HEK293 (cell line): ENCODE data around the gene RPS6KA5.

Experiments used
- CTCF ChIA-PET: fragments of 350-600 bp; formaldehyde crosslinking; extraction: SDS; loops from one replicate; lab custom pipeline; 2021; ENCODE audit warnings: antibody characterized with exemption; lab: Yijun Ruan, JAX
- POLR2A ChIA-PET: fragments of 300-600 bp; formaldehyde crosslinking; extraction: SDS; loops from one replicate; lab custom pipeline; 2020; ENCODE audit warnings: antibody characterized with exemption, inconsistent platforms; lab: Yijun Ruan, JAX
- H3K27ac ChIP-seq: fragments of 200-500 bp; sonication (Bioruptor generic); 2 replicates; pipeline ENCODE4 v1.5.1; 2014; ENCODE audit warnings: low read depth, low read length, control low read depth, inconsistent platforms; ENCODE audit errors: extremely low read depth
- H3K36me3 ChIP-seq, 2 experiments: fragments of 200-500 bp in 1 of 2; sonication (Bioruptor generic) in 1 of 2; 1 replicate in 1 of 2; 2 replicates in 1 of 2; pipeline ENCODE4 v1.5.1; 2014 to 2017; ENCODE audit warnings: inconsistent platforms in 2 of 2, low read length in 2 of 2; ENCODE audit not compliant: control insufficient read depth in 2 of 2, insufficient read depth in 1 of 2
- H3K4me1 ChIP-seq: fragments of 200-500 bp; sonication (Bioruptor generic); 2 replicates; pipeline ENCODE4 v1.5.1; 2014; ENCODE audit warnings: mild to moderate bottlenecking, low read length, inconsistent platforms; ENCODE audit not compliant: control insufficient read depth, insufficient read depth
- H3K4me3 ChIP-seq: 2 replicates; pipeline ENCODE4 v1.5.1; 2011; ENCODE audit warnings: low read depth, mild to moderate bottlenecking, control low read depth, low read length, moderate library complexity
- H3K9me3 ChIP-seq: fragments of 200-500 bp; sonication (Bioruptor generic); 2 replicates; pipeline ENCODE4 v1.5.1; 2014; ENCODE audit warnings: low read depth, low read length, inconsistent platforms; ENCODE audit not compliant: control insufficient read depth, insufficient read depth
- GFI1B ChIP-seq: fragments of 450-650 bp; formaldehyde crosslinking; IDR thresholded peaks from 2 replicates; pipeline ENCODE4 v1.5.1; 2016; ENCODE audit warnings: missing biosample characterization, missing genetic modification characterization
- PRDM1 ChIP-seq: fragments of 450-650 bp; formaldehyde crosslinking; IDR thresholded peaks from 2 replicates; pipeline ENCODE4; 2016; ENCODE audit warnings: missing biosample characterization, missing genetic modification characterization
- SALL2 ChIP-seq: fragments of 450-650 bp; formaldehyde crosslinking; IDR thresholded peaks from 2 replicates; pipeline ENCODE4 v1.5.0; 2017; ENCODE audit warnings: missing biosample characterization, mild to moderate bottlenecking, missing genetic modification characterization, borderline replicate concordance
- YY1 ChIP-seq: fragments of 450-650 bp; formaldehyde crosslinking; IDR thresholded peaks from 2 replicates; pipeline ENCODE4 v1.5.1; 2018; ENCODE audit warnings: missing biosample characterization, missing genetic modification characterization
- YY2 ChIP-seq: fragments of 450-650 bp; formaldehyde crosslinking; IDR thresholded peaks from 2 replicates; pipeline ENCODE4 v1.5.1; 2016; ENCODE audit warnings: missing biosample characterization, missing genetic modification characterization
- ZNF174 ChIP-seq: fragments of 450-650 bp; formaldehyde crosslinking; IDR thresholded peaks from 2 replicates; pipeline ENCODE4 v1.5.0; 2017; ENCODE audit warnings: missing biosample characterization, mild to moderate bottlenecking, missing genetic modification characterization
- ZNF274 ChIP-seq, 2 experiments: fragments of 200-500 bp in 1 of 2; fragments of 450-650 bp in 1 of 2; sonication (Bioruptor generic) in 1 of 2; formaldehyde crosslinking in 1 of 2; IDR thresholded peaks; 2 replicates each; pipeline versions ENCODE4 v1.5.1 to v1.6.1; 2014 to 2016; ENCODE audit warnings: borderline replicate concordance in 1 of 2, inconsistent platforms in 1 of 2, low read length in 1 of 2, missing biosample characterization in 1 of 2, missing genetic modification characterization in 1 of 2
- ZNF521 ChIP-seq: fragments of 450-650 bp; formaldehyde crosslinking; IDR thresholded peaks from 2 replicates; pipeline ENCODE4 v1.5.1; 2017; ENCODE audit warnings: missing biosample characterization, mild to moderate bottlenecking, missing genetic modification characterization
- ZNF596 ChIP-seq: fragments of 450-650 bp; IDR thresholded peaks from 2 replicates; pipeline ENCODE4 v1.5.0; 2018; ENCODE audit warnings: missing biosample characterization, mild to moderate bottlenecking, missing genetic modification characterization, moderate library complexity
- ZNF707 ChIP-seq: fragments of 450-650 bp; formaldehyde crosslinking; IDR thresholded peaks from 2 replicates; pipeline ENCODE4 v1.5.1; 2016; ENCODE audit warnings: missing biosample characterization, missing genetic modification characterization
- TF ChIP-seq, protein P1 (sequence below): fragments of 450-650 bp; formaldehyde crosslinking; IDR thresholded peaks from 2 replicates; pipeline ENCODE4 v1.5.1; 2016; ENCODE audit warnings: missing biosample characterization, missing genetic modification characterization
- TF ChIP-seq, protein P2 (sequence below): fragments of 450-650 bp; formaldehyde crosslinking; IDR thresholded peaks from 2 replicates; pipeline ENCODE4 v1.5.1; 2016; ENCODE audit warnings: missing biosample characterization, missing genetic modification characterization
- TF ChIP-seq, protein P3 (sequence below): fragments of 450-650 bp; formaldehyde crosslinking; IDR thresholded peaks from 2 replicates; pipeline ENCODE4 v1.5.1; 2017; ENCODE audit warnings: missing biosample characterization, missing genetic modification characterization
- TF ChIP-seq, protein P4 (sequence below): fragments of 450-650 bp; formaldehyde crosslinking; IDR thresholded peaks from 2 replicates; pipeline ENCODE4 v1.5.1; 2017; ENCODE audit warnings: missing biosample characterization, missing genetic modification characterization
- TF ChIP-seq, protein P5 (sequence below): fragments of 450-650 bp; formaldehyde crosslinking; IDR thresholded peaks from 2 replicates; pipeline ENCODE4 v1.5.1; 2016; ENCODE audit warnings: missing biosample characterization, missing genetic modification characterization
- TF ChIP-seq, protein P6 (sequence below): fragments of 450-650 bp; formaldehyde crosslinking; conservative IDR thresholded peaks from 2 replicates; pipeline ENCODE4 v1.5.1; 2016; ENCODE audit warnings: low read depth, missing biosample characterization, missing genetic modification characterization

RPS6KA5 gene

DNA sequence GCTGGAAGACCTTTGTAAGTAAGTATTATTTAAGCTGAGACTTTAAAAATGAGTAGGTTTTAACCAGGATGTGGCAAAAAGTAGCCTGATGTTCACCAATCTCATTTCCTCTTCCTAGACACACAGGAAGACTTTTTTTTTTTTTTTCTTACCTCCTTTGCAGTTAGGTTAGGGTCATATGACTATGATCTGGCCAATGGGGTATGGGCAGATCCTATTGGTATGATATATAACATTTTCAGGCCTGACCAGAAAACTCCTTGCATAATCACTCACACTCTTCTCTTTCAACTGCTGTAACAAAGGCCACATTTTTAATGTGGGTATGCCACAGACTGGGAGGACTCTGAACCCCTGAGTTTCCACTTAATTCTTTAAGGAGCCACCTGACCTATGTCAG lies 2.7 kb upstream of the RPS6KA5 start:
- TF ChIP-seq ZNF521 (tag by site-specific recombination) (no peak), GFI1B (no peak), YY2 (no peak), SALL2 (tag by site-specific recombination) (no peak), ZNF707 (tag by site-specific recombination) (no peak), YY1 (no peak), ZNF274 (IDR thresholded peaks at IDR 0.05; ENCODE audit: low read length) (no peak), ZNF274 (tag by site-specific recombination; IDR thresholded peaks at IDR 0.05; ENCODE audit: borderline replicate concordance) (no peak), ZNF174 (tag by site-specific recombination) (no peak), PRDM1 (tag by site-specific recombination) (no peak), ZNF596 (tag by site-specific recombination) (no peak)
- TF ChIP-seq, protein P1, sequence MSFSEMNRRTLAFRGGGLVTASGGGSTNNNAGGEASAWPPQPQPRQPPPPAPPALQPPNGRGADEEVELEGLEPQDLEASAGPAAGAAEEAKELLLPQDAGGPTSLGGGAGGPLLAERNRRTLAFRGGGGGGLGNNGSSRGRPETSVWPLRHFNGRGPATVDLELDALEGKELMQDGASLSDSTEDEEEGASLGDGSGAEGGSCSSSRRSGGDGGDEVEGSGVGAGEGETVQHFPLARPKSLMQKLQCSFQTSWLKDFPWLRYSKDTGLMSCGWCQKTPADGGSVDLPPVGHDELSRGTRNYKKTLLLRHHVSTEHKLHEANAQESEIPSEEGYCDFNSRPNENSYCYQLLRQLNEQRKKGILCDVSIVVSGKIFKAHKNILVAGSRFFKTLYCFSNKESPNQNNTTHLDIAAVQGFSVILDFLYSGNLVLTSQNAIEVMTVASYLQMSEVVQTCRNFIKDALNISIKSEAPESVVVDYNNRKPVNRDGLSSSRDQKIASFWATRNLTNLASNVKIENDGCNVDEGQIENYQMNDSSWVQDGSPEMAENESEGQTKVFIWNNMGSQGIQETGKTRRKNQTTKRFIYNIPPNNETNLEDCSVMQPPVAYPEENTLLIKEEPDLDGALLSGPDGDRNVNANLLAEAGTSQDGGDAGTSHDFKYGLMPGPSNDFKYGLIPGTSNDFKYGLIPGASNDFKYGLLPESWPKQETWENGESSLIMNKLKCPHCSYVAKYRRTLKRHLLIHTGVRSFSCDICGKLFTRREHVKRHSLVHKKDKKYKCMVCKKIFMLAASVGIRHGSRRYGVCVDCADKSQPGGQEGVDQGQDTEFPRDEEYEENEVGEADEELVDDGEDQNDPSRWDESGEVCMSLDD (tag by site-specific recombination) = no peak
- TF ChIP-seq, protein P2, sequence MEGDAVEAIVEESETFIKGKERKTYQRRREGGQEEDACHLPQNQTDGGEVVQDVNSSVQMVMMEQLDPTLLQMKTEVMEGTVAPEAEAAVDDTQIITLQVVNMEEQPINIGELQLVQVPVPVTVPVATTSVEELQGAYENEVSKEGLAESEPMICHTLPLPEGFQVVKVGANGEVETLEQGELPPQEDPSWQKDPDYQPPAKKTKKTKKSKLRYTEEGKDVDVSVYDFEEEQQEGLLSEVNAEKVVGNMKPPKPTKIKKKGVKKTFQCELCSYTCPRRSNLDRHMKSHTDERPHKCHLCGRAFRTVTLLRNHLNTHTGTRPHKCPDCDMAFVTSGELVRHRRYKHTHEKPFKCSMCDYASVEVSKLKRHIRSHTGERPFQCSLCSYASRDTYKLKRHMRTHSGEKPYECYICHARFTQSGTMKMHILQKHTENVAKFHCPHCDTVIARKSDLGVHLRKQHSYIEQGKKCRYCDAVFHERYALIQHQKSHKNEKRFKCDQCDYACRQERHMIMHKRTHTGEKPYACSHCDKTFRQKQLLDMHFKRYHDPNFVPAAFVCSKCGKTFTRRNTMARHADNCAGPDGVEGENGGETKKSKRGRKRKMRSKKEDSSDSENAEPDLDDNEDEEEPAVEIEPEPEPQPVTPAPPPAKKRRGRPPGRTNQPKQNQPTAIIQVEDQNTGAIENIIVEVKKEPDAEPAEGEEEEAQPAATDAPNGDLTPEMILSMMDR (tag by site-specific recombination) = no peak
- TF ChIP-seq, protein P3, sequence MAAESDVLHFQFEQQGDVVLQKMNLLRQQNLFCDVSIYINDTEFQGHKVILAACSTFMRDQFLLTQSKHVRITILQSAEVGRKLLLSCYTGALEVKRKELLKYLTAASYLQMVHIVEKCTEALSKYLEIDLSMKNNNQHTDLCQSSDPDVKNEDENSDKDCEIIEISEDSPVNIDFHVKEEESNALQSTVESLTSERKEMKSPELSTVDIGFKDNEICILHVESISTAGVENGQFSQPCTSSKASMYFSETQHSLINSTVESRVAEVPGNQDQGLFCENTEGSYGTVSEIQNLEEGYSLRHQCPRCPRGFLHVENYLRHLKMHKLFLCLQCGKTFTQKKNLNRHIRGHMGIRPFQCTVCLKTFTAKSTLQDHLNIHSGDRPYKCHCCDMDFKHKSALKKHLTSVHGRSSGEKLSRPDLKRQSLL (tag by site-specific recombination) = no peak
- TF ChIP-seq, protein P4, sequence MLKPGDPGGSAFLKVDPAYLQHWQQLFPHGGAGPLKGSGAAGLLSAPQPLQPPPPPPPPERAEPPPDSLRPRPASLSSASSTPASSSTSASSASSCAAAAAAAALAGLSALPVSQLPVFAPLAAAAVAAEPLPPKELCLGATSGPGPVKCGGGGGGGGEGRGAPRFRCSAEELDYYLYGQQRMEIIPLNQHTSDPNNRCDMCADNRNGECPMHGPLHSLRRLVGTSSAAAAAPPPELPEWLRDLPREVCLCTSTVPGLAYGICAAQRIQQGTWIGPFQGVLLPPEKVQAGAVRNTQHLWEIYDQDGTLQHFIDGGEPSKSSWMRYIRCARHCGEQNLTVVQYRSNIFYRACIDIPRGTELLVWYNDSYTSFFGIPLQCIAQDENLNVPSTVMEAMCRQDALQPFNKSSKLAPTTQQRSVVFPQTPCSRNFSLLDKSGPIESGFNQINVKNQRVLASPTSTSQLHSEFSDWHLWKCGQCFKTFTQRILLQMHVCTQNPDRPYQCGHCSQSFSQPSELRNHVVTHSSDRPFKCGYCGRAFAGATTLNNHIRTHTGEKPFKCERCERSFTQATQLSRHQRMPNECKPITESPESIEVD (tag by site-specific recombination) = no peak
- TF ChIP-seq, protein P5, sequence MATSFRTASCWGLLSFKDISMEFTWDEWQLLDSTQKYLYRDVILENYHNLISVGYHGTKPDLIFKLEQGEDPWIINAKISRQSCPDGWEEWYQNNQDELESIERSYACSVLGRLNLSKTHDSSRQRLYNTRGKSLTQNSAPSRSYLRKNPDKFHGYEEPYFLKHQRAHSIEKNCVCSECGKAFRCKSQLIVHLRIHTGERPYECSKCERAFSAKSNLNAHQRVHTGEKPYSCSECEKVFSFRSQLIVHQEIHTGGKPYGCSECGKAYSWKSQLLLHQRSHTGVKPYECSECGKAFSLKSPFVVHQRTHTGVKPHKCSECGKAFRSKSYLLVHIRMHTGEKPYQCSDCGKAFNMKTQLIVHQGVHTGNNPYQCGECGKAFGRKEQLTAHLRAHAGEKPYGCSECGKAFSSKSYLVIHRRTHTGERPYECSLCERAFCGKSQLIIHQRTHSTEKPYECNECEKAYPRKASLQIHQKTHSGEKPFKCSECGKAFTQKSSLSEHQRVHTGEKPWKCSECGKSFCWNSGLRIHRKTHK (tag by site-specific recombination) = no peak
- TF ChIP-seq, protein P6, sequence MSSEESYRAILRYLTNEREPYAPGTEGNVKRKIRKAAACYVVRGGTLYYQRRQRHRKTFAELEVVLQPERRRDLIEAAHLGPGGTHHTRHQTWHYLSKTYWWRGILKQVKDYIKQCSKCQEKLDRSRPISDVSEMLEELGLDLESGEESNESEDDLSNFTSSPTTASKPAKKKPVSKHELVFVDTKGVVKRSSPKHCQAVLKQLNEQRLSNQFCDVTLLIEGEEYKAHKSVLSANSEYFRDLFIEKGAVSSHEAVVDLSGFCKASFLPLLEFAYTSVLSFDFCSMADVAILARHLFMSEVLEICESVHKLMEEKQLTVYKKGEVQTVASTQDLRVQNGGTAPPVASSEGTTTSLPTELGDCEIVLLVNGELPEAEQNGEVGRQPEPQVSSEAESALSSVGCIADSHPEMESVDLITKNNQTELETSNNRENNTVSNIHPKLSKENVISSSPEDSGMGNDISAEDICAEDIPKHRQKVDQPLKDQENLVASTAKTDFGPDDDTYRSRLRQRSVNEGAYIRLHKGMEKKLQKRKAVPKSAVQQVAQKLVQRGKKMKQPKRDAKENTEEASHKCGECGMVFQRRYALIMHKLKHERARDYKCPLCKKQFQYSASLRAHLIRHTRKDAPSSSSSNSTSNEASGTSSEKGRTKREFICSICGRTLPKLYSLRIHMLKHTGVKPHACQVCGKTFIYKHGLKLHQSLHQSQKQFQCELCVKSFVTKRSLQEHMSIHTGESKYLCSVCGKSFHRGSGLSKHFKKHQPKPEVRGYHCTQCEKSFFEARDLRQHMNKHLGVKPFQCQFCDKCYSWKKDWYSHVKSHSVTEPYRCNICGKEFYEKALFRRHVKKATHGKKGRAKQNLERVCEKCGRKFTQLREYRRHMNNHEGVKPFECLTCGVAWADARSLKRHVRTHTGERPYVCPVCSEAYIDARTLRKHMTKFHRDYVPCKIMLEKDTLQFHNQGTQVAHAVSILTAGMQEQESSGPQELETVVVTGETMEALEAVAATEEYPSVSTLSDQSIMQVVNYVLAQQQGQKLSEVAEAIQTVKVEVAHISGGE (tag by site-specific recombination) = no peak
- Histone ChIP-seq H3K4me1 (peaks cover 9% of the 10 kb centered on the region), H3K4me3 (no peak overlapping the region), H3K27ac (no peak overlapping the region), H3K9me3 (no peaks in the 10 kb centered on the region), H3K36me3 (no peaks in the 10 kb centered on the region)
- POLR2A ChIA-PET = no interaction called here
- CTCF ChIA-PET = interaction anchor here (0.6 to 1.0 kb wide), 4 partner anchors 104 to 1411 kb away, joined by 3 to 9 read pairs (median 6); no protein-coding TSS in a partner anchor
